H1 (cell line): Measurements from ENCODE around the gene RBM47. TPM values are rescaled to one million over a fixed set of nuclear protein-coding genes. Genes with fewer than 3 reads are reported as not detected.

ENCODE experiments used
- HDAC6 ChIP-seq: IDR thresholded peaks from one replicate; pipeline ENCODE4 v1.7.1; 2012; ENCODE audit warnings: low read depth, mild to moderate bottlenecking, inconsistent platforms, low read length, moderate library complexity
- polyA plus RNA-seq, 7 experiments: library from polyadenylated mRNA; depleted of rRNA in 3 of 7; stranded (reverse) in 5 of 7; unstranded in 2 of 7; fragments of >200 nt in 5 of 7; fragments of 200-250 nt in 2 of 7; gene quantifications; 1 replicate in 5 of 7; 2 replicates in 1 of 7; 4 replicates in 1 of 7; pipeline versions ENCODE4 v1.2.1 to v1.2.3, GENCODE V29; 2011 to 2013; ENCODE audit warnings: missing spikeins in 2 of 7, mixed read lengths in 2 of 7
- total RNA-seq: library from RNA; stranded (reverse); fragmentation: NEBNext Ultra II Directional; extraction: Animal tissue kit (Norgen Biotek cat#: 25700); gene quantifications from 2 replicates; pipeline ENCODE4 v1.2.1, GENCODE V29; 2021

RBM47 gene
- total and polyA plus RNA-seq, 2 of the 8 experiments (the other 6 are each of a cell fraction or from before 2014, with no cell fraction given): 42.8 to 78.9 TPM

- no peak for TF ChIP-seq HDAC6
- TF ChIP-seq, all 59 proteins: peak for 0
Observed at GRCh38 chr4:40395166-40395900, 234.3 kb downstream of the RBM47 start (continued).
